Stimulated activated CD4-positive, alpha-beta T cell treated with anti-CD3 and anti-CD28 coated beads, Interleukin-2, amount 100 ng/mL, for 48 hours (primary cell): ENCODE results near the gene HTRA3.

Source experiments
- DNase-seq, 2 donors: peaks; one replicate each; pipeline ENCODE4 v3.0.0-alpha.2; 2020

HTRA3 gene

GRCh38 chr4:8250227-8250626, 19.3 kb upstream of the HTRA3 start:
- no peak for DNase-seq

DNA sequence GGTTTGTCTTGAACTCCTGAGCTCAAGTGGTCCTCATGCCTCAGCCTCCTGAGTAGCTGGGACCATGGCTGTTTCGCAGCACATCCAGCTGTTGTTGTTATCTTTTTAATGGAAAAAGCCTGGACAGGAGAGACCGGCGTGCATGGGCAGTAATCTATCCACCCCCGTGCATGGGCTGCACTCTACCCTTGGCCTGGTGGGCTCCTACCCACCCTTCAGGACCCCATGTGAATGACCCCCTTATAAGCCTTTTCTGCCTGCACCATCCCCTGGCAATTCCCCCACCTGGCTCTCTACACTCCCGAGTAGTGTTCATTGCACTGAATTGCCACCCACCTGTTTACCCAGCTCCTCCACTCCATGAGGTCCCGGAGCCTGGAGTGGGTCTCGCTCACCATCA, 18.9 kb upstream of the HTRA3 start:
- DNase-seq: no peak

DNA sequence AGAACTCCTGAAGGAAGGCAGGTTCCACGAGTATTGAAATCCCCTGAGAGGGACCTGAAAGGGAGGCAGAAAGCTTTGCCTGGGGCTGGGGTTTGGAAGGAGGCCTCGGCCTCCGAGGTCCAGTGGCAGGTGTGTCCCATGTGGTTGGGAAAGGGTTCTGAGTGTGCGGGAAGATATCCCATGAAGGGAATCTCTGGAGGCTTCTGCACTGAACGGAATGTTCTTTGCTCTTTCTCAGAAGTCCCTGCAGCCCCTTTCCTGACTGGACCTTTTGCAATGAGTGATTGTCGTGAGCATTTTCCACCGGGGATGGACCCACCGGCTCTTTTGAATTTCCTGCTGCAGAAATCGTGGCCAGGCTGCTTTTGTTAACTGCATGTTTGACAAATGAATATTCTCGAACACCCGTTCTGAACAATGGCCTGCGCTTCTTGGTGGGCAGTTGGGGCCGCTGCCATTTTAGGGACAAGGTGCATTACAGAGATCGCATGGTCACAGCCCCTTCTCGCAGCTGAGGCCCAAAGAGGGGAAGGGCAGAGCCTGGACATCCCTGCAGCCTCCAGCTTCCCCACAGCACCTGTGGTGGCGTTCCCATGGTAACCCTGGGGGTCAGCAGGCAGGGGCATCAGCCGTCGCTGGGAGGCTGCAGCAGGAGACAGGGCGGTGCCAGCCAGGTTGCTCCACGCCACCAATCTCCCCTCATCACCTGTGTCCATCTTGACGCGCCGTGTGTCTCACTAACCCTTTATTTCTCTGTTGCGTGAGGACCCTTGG, 18.3 kb upstream of the HTRA3 start:
- no peak for DNase-seq

GRCh38 chr4:8252301-8253173, 17.0 kb upstream of the HTRA3 start:
- DNase-seq: no peak

DNA sequence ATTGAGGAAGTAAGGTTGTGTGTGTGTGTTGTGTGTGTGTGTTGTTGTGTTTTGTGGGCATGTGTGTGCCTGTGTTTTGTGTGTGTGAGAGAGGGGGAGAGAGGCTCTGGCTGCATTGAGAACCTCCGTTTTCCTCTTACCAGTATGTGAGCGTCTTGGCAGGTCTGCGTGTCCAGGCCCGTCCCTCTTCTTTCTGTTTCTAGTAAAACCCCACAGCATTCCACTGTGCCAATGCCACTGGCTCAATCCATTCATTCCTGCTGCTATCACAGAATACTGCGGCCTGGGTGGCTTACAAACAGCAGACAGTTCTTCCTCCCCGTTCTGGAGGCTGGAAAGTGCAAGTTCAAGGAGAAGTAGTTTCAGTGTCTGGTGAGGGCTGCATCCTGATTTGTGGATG, 15.5 kb upstream of the HTRA3 start:
- no peak for DNase-seq

- DNase-seq: no peak
Measured at GRCh38 chr4:8255698-8256441, 13.7 kb upstream of the HTRA3 start.

- no peak for DNase-seq
Measured at GRCh38 chr4:8257854-8258253, 11.7 kb upstream of the HTRA3 start.

GRCh38 chr4:8258552-8259212, 10.9 kb upstream of the HTRA3 start:
- DNase-seq: no peak

DNA sequence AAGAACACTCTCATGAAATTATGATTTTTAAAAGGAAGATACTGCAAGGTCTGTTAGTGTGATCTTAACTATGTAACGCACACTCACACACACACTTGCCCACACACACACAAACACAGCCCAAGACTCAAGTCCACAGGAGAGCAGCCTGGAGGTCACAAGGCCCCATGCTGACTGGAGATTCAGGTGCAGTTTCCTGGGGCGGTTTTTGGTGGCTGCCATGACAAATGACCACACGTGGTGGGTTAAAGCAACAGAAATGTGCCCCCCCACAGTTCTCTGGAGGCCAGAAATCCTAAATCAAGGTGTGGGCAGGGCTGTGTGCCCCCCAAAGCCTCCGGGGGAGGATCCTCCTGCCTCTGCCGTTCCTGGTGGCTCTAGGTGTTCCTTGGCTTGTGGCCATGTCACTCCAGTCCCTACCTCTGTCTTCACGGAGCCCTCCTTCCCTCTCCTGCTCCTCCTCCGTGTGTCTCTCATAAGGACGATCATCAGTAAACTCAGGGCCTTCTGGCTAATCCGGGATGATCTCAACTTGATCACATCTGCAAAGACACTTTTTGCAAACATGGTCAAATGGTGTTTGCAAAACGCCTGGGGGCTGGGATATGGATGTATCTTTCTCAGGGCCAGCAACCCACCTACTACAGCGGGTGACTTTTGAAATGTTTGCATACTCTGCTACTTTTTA, 9.7 kb upstream of the HTRA3 start:
- no peak for DNase-seq

- no peak for DNase-seq
Measured at GRCh38 chr4:8260656-8261111, 8.9 kb upstream of the HTRA3 start.

DNA sequence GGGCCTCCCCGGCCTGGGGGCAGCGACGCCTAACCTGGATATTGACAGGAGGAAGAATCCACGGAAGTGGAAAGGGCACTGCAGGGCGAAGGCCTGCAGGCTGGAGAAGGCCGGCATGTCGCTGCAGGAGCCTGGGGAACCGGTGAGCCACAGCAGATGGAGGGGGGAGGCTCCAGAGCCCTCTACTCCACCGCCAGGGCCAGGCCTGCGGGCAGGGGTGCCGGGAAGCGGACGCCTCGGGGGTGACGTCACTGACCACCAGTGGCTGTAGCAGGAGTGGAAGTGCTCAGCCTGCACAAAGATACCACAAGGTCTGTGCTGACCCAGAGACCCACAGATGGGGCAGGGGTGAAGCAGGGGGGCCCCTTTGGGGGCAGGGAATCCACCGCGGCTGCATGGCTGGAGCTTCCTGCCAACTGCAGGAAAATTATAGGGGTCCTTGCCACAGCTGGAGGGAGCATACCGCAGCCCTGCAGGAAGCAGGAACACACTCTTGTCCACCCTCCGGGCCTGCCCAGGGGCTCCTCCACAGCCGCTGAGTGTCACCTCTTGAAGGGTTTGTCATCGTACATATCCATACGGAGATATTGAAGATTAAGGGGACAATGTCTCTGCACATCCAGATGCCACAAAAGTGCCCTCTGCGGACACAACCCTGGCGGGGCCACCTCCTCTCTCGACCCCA, 7.6 kb upstream of the HTRA3 start:
- no peak for DNase-seq

GRCh38 chr4:8262637-8263322, 6.8 kb upstream of the HTRA3 start:
- no peak for DNase-seq

DNA sequence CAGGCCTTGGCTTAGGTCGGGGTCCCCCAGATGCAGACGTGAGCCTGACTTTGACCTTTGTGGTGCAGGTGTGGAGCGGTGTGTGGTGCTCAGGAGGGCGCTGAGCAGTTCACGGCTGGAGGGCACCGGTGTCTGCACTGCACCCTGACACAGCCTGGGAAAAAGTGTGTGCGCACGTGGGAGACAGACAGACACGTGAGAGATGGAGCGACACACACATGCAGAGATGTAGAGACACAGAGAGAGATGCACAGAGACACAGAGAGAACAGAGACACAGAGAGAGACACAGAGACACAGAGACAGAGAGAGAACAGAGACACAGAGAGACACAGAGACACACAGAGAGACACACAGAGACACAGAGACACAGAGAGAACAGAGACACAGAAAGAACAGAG, 6.2 kb upstream of the HTRA3 start:
- DNase-seq: no peak

GRCh38 chr4:8264106-8264505, 5.4 kb upstream of the HTRA3 start:
- DNase-seq: no peak

DNA sequence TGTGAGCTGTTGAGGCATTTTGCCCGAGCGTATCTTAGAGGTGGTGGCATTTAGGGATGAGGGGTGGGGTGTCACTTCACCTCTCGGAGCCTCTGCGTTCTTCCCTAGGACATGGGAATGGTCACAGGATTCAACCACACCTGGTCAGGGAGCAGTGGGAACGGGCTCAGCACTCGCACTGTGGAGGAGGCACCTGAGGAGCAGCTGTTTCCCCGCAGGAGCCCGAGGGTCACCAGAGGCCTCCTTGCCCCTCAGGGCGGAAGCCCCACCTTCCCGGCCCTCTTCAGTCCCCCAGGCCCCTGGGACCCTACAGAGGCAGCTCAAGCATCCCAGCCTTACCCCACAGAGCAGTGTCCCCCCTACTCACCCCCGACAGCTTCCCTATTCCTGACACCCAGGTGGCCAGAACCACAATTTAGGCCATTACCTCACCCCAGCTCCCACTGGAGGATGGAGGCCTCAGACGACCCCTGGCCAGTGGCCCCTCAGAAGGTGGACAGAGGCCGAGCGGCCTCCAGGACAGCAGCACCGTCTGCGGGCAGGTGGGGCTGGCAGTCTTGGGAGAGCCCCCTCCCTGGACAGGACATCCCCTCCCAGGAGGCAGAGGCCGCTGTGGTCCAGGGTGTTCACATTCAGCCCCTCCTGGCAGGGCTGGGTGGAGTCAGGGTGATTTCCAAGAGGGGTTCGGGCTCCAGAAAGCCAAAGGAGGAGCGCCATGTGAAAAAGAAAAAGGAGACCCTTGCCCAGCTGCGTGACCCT, 4.2 kb upstream of the HTRA3 start:
- DNase-seq: no peak

DNA sequence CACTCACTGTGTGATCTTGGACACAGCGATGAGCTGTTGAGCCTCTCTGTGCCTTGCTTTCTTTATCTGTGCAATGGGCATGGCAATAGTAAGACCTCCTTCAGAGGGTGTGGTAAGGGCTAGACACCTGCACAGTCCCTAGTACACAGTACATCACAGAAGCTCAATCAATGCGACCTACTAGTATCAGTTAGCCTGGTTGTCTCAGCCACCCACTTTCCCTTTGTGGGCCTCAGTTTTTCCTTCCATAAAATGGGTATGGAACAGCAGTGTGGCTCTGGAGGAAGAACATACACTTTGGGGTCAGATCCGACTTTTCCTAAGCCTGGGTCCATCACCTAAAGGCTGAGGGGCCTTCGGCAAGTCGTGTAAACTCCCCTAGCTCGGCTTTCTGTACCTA, 3.5 kb upstream of the HTRA3 start:
- DNase-seq: no peak

GRCh38 chr4:8266508-8266907, 3.0 kb upstream of the HTRA3 start:
- DNase-seq: no peak

GRCh38 chr4:8267077-8267476, 2.5 kb upstream of the HTRA3 start:
- peak; percentile 31 for DNase-seq

DNA sequence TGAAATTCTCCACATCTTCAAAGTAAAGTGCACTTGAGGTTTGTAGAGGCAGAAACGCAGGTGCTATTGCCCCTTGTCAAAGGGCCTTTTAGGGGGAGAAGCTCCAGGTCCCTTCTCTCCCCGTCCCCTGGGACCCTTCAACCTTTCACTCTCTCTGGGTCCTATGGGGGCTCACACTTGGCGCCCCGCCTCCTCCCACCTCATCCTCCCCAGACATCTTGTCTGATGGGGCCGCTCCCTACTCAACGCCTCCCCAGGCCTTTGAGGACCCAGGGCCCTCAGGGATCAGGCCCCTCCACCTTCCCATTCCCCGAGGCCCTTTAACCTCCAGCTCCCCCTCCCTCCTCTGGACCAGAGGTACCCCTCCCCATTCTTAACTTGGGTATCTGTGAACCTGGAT, 1.3 kb upstream of the HTRA3 start:
- DNase-seq: no peak

GRCh38 chr4:8268901-8269534, 536 bp upstream of the HTRA3 start:
- DNase-seq: no peak
